H1 (cell line): ENCODE data around the gene UPF2. TPM values are rescaled to one million over a fixed set of nuclear protein-coding genes. Genes with fewer than 3 reads are reported as not detected.
A peak's percentile ranks its signal among the peaks of the same experiment; 100 is the strongest.

ENCODE experiments used
- CTCF ChIA-PET: fragments of 300-600 bp; sonication (Branson Sonifier 250); formaldehyde crosslinking; loops from one replicate; lab custom pipeline; 2021; ENCODE audit not compliant: partially characterized antibody; lab: Charles Lee
- POLR2A ChIA-PET: fragments of 300-600 bp; sonication (Branson Sonifier 250); formaldehyde crosslinking; loops from one replicate; lab custom pipeline; 2021; ENCODE audit warnings: inconsistent platforms; ENCODE audit not compliant: partially characterized antibody; lab: Charles Lee
- DNase-seq, 2 experiments: peaks; one replicate each; pipeline versions ENCODE4 v3.0.0 to v3.0.0-alpha.2; 2010 to 2022; ENCODE audit warnings: low spot score in 2 of 2, low read depth in 1 of 2, mixed read lengths in 1 of 2
- FAIRE-seq: peaks from 2 replicates; lab custom pipeline; 2011; peaks lifted over from hg19 to GRCh38; lab: Jason Lieb, UNC
- H2AFZ ChIP-seq: 2 replicates; pipeline ENCODE4 v1.8.1; 2012; ENCODE audit warnings: low read length, inconsistent platforms
- H2AK5ac ChIP-seq: 2 replicates; pipeline ENCODE4 v1.6.1; 2013; ENCODE audit warnings: low read depth, low read length
- H2BK120ac ChIP-seq: replicated peaks from 2 replicates; pipeline ENCODE3; 2013; ENCODE audit warnings: low read depth, low read length, inconsistent platforms
- H2BK12ac ChIP-seq: 2 replicates; pipeline ENCODE4 v1.6.1; 2013; ENCODE audit warnings: low read depth, low read length
- H2BK15ac ChIP-seq: 2 replicates; pipeline ENCODE4 v1.6.1; 2013; ENCODE audit warnings: low read length
- H2BK20ac ChIP-seq: 2 replicates; pipeline ENCODE4 v1.6.1; 2013; ENCODE audit warnings: low read length
- H2BK5ac ChIP-seq: 2 replicates; pipeline ENCODE4 v1.6.1; 2013; ENCODE audit warnings: low read depth, low read length
- H3K14ac ChIP-seq: 2 replicates; pipeline ENCODE4 v1.6.1; 2013; ENCODE audit warnings: inconsistent platforms; ENCODE audit not compliant: insufficient read length
- H3K18ac ChIP-seq: 2 replicates; pipeline ENCODE4 v1.6.1; 2013; ENCODE audit warnings: low read length; ENCODE audit errors: extremely low read depth
- H3K23ac ChIP-seq: 2 replicates; pipeline ENCODE4 v1.6.1; 2013; ENCODE audit warnings: inconsistent platforms; ENCODE audit not compliant: insufficient read length
- H3K23me2 ChIP-seq: 2 replicates; pipeline ENCODE4 v1.6.1; 2013; ENCODE audit warnings: low read depth, low read length
- H3K27ac ChIP-seq: 2 replicates; pipeline ENCODE4 v1.6.1; 2011; ENCODE audit warnings: low read depth, low read length, inconsistent platforms
- H3K27me3 ChIP-seq, 4 experiments: replicated peaks in 1 of 4; 1 replicate in 1 of 4; 2 replicates in 3 of 4; pipeline versions ENCODE4 v1.6.1 to v1.8.1; 2011 to 2013; ENCODE audit warnings: low read length in 3 of 4, mild to moderate bottlenecking in 3 of 4, inconsistent platforms in 2 of 4, mixed read lengths in 2 of 4, moderate library complexity in 1 of 4; ENCODE audit not compliant: control insufficient read depth in 3 of 4, insufficient read depth in 3 of 4; ENCODE audit errors: extremely low read depth in 1 of 4
- H3K36me3 ChIP-seq, 4 experiments: 2 replicates each; pipeline versions ENCODE4 v1.6.1 to v1.8.1; 2011 to 2013; ENCODE audit warnings: mild to moderate bottlenecking in 4 of 4, low read length in 3 of 4, moderate library complexity in 2 of 4, control low read depth in 1 of 4, inconsistent platforms in 1 of 4; ENCODE audit not compliant: insufficient read depth in 4 of 4, control insufficient read depth in 2 of 4
- H3K4ac ChIP-seq: replicated peaks from 2 replicates; pipeline ENCODE3; 2013; ENCODE audit warnings: low read length, low read depth, mixed read lengths, inconsistent platforms; ENCODE audit not compliant: insufficient read length
- H3K4me1 ChIP-seq, 4 experiments: replicated peaks in 1 of 4; 1 replicate in 1 of 4; 2 replicates in 3 of 4; pipeline versions ENCODE4 v1.6.1 to v1.8.1; 2011 to 2013; ENCODE audit warnings: low read length in 3 of 4, inconsistent platforms in 2 of 4, mixed read lengths in 1 of 4; ENCODE audit not compliant: insufficient read depth in 4 of 4, control insufficient read depth in 3 of 4
- H3K4me2 ChIP-seq, 2 experiments: 2 replicates each; pipeline versions ENCODE4 v1.6.1 to v1.8.1; 2011 to 2013; ENCODE audit warnings: low read depth in 2 of 2, low read length in 2 of 2, control low read depth in 1 of 2, inconsistent platforms in 1 of 2, mild to moderate bottlenecking in 1 of 2; ENCODE audit not compliant: insufficient read depth in 1 of 2
- H3K4me3 ChIP-seq, 4 experiments: fragments of 200-600, 300-600 bp in 1 of 4; sonication (generic), shearing (Covaris generic), sonication (Bioruptor Twin) in 1 of 4; 2 replicates each; pipeline versions ENCODE4 v1.5.1 to v1.8.1; 2011 to 2016; ENCODE audit warnings: low read length in 4 of 4, low read depth in 3 of 4, control low read depth in 2 of 4, inconsistent platforms in 2 of 4, mild to moderate bottlenecking in 2 of 4, mixed read lengths in 1 of 4, moderate library complexity in 1 of 4; ENCODE audit not compliant: insufficient read depth in 2 of 4; ENCODE audit errors: extremely low read depth in 1 of 4
- H3K56ac ChIP-seq: replicated peaks from 2 replicates; pipeline ENCODE3; 2013; ENCODE audit warnings: low read depth, mild to moderate bottlenecking, mixed read lengths, low read length, inconsistent platforms; ENCODE audit not compliant: insufficient read length
- H3K79me1 ChIP-seq: 2 replicates; pipeline ENCODE4 v1.6.1; 2013; ENCODE audit warnings: low read depth, low read length, control low read depth
- H3K79me2 ChIP-seq, 2 experiments: 2 replicates each; pipeline versions ENCODE4 v1.6.1 to v1.8.1; 2012 to 2013; ENCODE audit warnings: low read length in 2 of 2, mild to moderate bottlenecking in 2 of 2, inconsistent platforms in 1 of 2; ENCODE audit not compliant: insufficient read depth in 2 of 2, control insufficient read depth in 1 of 2
- H3K9ac ChIP-seq, 4 experiments: replicated peaks in 1 of 4; 1 replicate in 1 of 4; 2 replicates in 3 of 4; pipeline versions ENCODE4 v1.6.1 to v1.8.1; 2011 to 2013; ENCODE audit warnings: low read depth in 3 of 4, low read length in 3 of 4, control low read depth in 2 of 4, mild to moderate bottlenecking in 2 of 4, moderate library complexity in 2 of 4, inconsistent platforms in 1 of 4; ENCODE audit errors: extremely low read depth in 1 of 4
- H3K9me3 ChIP-seq, 2 experiments: 2 replicates each; pipeline versions ENCODE4 v1.6.1 to v1.8.1; 2012 to 2013; ENCODE audit warnings: mild to moderate bottlenecking in 2 of 2, moderate library complexity in 2 of 2, control low read depth in 1 of 2, inconsistent platforms in 1 of 2, low read depth in 1 of 2, low read length in 1 of 2, mixed read lengths in 1 of 2; ENCODE audit not compliant: insufficient read depth in 2 of 2
- H4K20me1 ChIP-seq, 2 experiments: replicated peaks in 1 of 2; 2 replicates each; pipeline versions ENCODE3 to v1.8.1; 2011 to 2013; ENCODE audit warnings: inconsistent platforms in 2 of 2, low read length in 2 of 2, mild to moderate bottlenecking in 1 of 2; ENCODE audit not compliant: insufficient read depth in 2 of 2, control insufficient read depth in 1 of 2
- H4K5ac ChIP-seq: 2 replicates; pipeline ENCODE4 v1.6.1; 2013; ENCODE audit warnings: low read length, low read depth, mixed read lengths, inconsistent platforms; ENCODE audit not compliant: insufficient read length
- H4K8ac ChIP-seq: 2 replicates; pipeline ENCODE4 v1.8.0; 2013; ENCODE audit warnings: mild to moderate bottlenecking, moderate library complexity, low read length, inconsistent platforms; ENCODE audit not compliant: insufficient read depth; ENCODE audit errors: extremely low read depth
- H4K91ac ChIP-seq: replicated peaks from 2 replicates; pipeline ENCODE3; 2013; ENCODE audit warnings: low read length, mixed read lengths, inconsistent platforms; ENCODE audit not compliant: insufficient read length
- ASH2L ChIP-seq: fragments of 200-600, 300-600 bp; sonication (generic); IDR thresholded peaks from one replicate; pipeline ENCODE4 v1.7.1; 2017; ENCODE audit warnings: low read length
- CHD2 ChIP-seq: IDR thresholded peaks from 2 replicates; pipeline ENCODE4 v1.6.1; 2012; ENCODE audit warnings: low read length, improper control_type of control experiment
- EGR1 ChIP-seq: IDR thresholded peaks from 2 replicates; pipeline ENCODE4 v1.6.1; 2011; ENCODE audit warnings: low read depth, low read length, borderline replicate concordance
- EZH2 ChIP-seq: fragments of 200-600 bp; sonication (generic); IDR thresholded peaks from 2 replicates; pipeline ENCODE4 v1.7.1; 2012; ENCODE audit warnings: low read depth, mild to moderate bottlenecking, moderate library complexity, low read length, inconsistent platforms; ENCODE audit not compliant: severe bottlenecking
- HDAC2 ChIP-seq, 2 experiments: fragments of 300-600 bp in 1 of 2; sonication (generic) in 1 of 2; IDR thresholded peaks; 2 replicates each; pipeline ENCODE4 v1.6.1; 2011 to 2012; ENCODE audit warnings: low read depth in 2 of 2, low read length in 2 of 2, mild to moderate bottlenecking in 2 of 2, moderate library complexity in 2 of 2, borderline replicate concordance in 1 of 2, inconsistent platforms in 1 of 2
- HDAC6 ChIP-seq: IDR thresholded peaks from one replicate; pipeline ENCODE4 v1.7.1; 2012; ENCODE audit warnings: low read depth, mild to moderate bottlenecking, inconsistent platforms, low read length, moderate library complexity
- NANOG ChIP-seq: IDR thresholded peaks from 2 replicates; pipeline ENCODE4 v1.6.1; 2011; ENCODE audit warnings: low read length, low read depth, mild to moderate bottlenecking, inconsistent platforms; ENCODE audit not compliant: insufficient read depth, poor library complexity, severe bottlenecking
- PHF8 ChIP-seq: fragments of 200-600 bp; sonication (generic); conservative IDR thresholded peaks from 2 replicates; pipeline ENCODE4 v1.7.1; 2012; ENCODE audit warnings: low read depth, mild to moderate bottlenecking, inconsistent platforms, low read length, moderate library complexity
- RNF2 ChIP-seq: fragments of 200-900, 300-1000 bp; sonication (generic); IDR thresholded peaks from 2 replicates; pipeline ENCODE4 v1.7.1; 2016; ENCODE audit warnings: borderline replicate concordance, low read depth, mild to moderate bottlenecking, antibody characterized with exemption, low read length; ENCODE audit not compliant: poor library complexity, severe bottlenecking; ENCODE audit errors: missing control alignments
- RXRA ChIP-seq: IDR thresholded peaks from 2 replicates; pipeline ENCODE4 v1.6.1; 2011; ENCODE audit warnings: low read depth, mild to moderate bottlenecking, low read length, moderate library complexity; ENCODE audit not compliant: insufficient read depth
- SIRT6 ChIP-seq: IDR thresholded peaks from one replicate; pipeline ENCODE4 v1.7.1; 2012; ENCODE audit warnings: low read length, inconsistent platforms
- WGBS, 2 experiments: shearing (Covaris generic) in 1 of 2; methylation state at CpG; one replicate each; pipeline versions ENCODE4 v1.1.6 to v1.1.7; 2013 to 2015; ENCODE audit warnings: low lambda C conversion rate in 2 of 2, mixed read lengths in 2 of 2, inconsistent platforms in 1 of 2, low coverage in 1 of 2, missing lambda C conversion rate in 1 of 2; ENCODE audit not compliant: insufficient replicate concordance in 2 of 2, insufficient coverage in 1 of 2, insufficient read length in 1 of 2; ENCODE audit errors: extremely low coverage in 1 of 2, missing lambda C conversion rate in 1 of 2; 5-methylcytosine and 5-hydroxymethylcytosine counted together
- polyA plus RNA-seq, 7 experiments: library from polyadenylated mRNA; depleted of rRNA in 3 of 7; stranded (reverse) in 5 of 7; unstranded in 2 of 7; fragments of >200 nt in 5 of 7; fragments of 200-250 nt in 2 of 7; gene quantifications; 1 replicate in 5 of 7; 2 replicates in 1 of 7; 4 replicates in 1 of 7; pipeline versions ENCODE4 v1.2.1 to v1.2.3, GENCODE V29; 2011 to 2013; ENCODE audit warnings: missing spikeins in 2 of 7, mixed read lengths in 2 of 7
- total RNA-seq: library from RNA; stranded (reverse); fragmentation: NEBNext Ultra II Directional; extraction: Animal tissue kit (Norgen Biotek cat#: 25700); gene quantifications from 2 replicates; pipeline ENCODE4 v1.2.1, GENCODE V29; 2021
- TF ChIP-seq, protein P1 (sequence below): IDR thresholded peaks from 2 replicates; pipeline ENCODE4 v1.6.1; 2011; ENCODE audit warnings: low read depth, mild to moderate bottlenecking, low read length; ENCODE audit not compliant: insufficient read depth

UPF2 gene
- total and polyA plus RNA-seq, 2 of the 8 experiments (the other 6 are each of a cell fraction or from before 2014, with no cell fraction given) = 6.2 to 32.8 TPM

DNA sequence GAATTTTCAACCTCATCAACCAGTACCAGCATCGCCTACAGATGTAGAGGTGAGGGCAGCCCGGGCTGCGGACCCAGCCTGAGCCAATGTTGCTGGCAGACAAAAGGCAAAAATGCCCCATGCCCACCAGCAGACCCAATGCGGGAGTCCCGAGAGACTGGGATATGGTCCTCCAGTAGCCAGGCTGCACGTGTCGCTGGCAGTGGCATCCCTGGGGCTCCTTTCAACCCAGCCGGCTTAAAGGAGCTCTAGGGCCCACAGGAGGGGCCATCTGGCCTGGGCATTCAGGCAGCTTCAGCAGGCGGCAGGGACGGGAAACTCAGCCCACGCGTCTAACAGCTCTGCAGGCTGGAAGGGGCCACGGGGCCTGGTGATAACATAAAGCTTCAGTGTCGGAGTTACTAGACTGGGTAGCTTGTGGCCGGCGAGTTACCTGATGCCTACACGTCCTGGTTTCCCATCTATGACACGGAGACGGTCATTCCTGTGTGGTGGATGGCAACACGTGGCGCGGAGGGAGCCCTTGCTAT lies 148.8 kb downstream of the UPF2 start:
- H3K79me1 ChIP-seq = no peaks in the 10 kb centered on the region
- peak overlapping the region; percentile 38; the same call in 1 of the 2 replicates for H4K8ac ChIP-seq
- ChIA-PET CTCF (interaction anchor here (0.8 to 2.1 kb wide), 6 partner anchors 10 to 136 kb away, joined by 3 to 6 read pairs (median 5); no protein-coding TSS in a partner anchor), POLR2A (interaction anchor here (1.2 kb wide), 1 partner anchor 17 kb away, joined by 4 read pairs; no protein-coding TSS in a partner anchor)
- H3K4me2 ChIP-seq = no peak overlapping the region
- no peaks in the 10 kb centered on the region for H3K36me3 ChIP-seq
- no peak overlapping the region for H3K14ac ChIP-seq
- H3K56ac ChIP-seq = no peak overlapping the region
- no peak overlapping the region for H2BK12ac ChIP-seq
- H2BK5ac ChIP-seq = no peak overlapping the region
- H3K27ac ChIP-seq = no peak overlapping the region
- H3K4ac ChIP-seq = no peak overlapping the region
- no peak overlapping the region for H2AK5ac ChIP-seq
- no peaks in the 10 kb centered on the region for H3K9me3 ChIP-seq
- no peak overlapping the region for H3K18ac ChIP-seq
- H3K4me3 ChIP-seq = no peak overlapping the region
- no peak overlapping the region for H2BK15ac ChIP-seq
- no peaks in the 10 kb centered on the region; a peak in 1 of 7 replicates for H3K27me3 ChIP-seq
- no peaks in the 10 kb centered on the region for H3K4me1 ChIP-seq
- H3K79me2 ChIP-seq = no peaks in the 10 kb centered on the region
- DNase-seq (no peak), FAIRE-seq (no peak)
- H2AFZ ChIP-seq = 0 out of 2 replicates have a peak overlapping the region, but pooled peaks have one; percentile 32
- H4K20me1 ChIP-seq = peaks cover 0 to 1% of the 10 kb centered on the region in 2 experiments
- no peak overlapping the region for H3K9ac ChIP-seq
- H3K23ac ChIP-seq = no peak overlapping the region
- H2BK20ac ChIP-seq = no peak overlapping the region
- 86% methylated on average over 21 of the region's 22 CpGs; no CpG with 5 or more reads in 1 of the 2 experiments for WGBS, 2 experiments
- H4K91ac ChIP-seq = no peak overlapping the region
- H2BK120ac ChIP-seq = no peak overlapping the region
- H4K5ac ChIP-seq = no peak overlapping the region
- H3K23me2 ChIP-seq = no peaks in the 10 kb centered on the region
- TF ChIP-seq SIRT6 = no peak
- no peak for TF ChIP-seq ASH2L
- no peak for TF ChIP-seq NANOG
- no peak for TF ChIP-seq RXRA
- TF ChIP-seq, protein P1, sequence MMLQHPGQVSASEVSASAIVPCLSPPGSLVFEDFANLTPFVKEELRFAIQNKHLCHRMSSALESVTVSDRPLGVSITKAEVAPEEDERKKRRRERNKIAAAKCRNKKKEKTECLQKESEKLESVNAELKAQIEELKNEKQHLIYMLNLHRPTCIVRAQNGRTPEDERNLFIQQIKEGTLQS = no peak
- TF ChIP-seq RNF2 = no peak
- no peak for TF ChIP-seq EZH2
- TF ChIP-seq HDAC2 (IDR thresholded peaks at IDR 0.05; ENCODE audit: borderline replicate concordance in 1 of 2, low read depth in 2 of 2, low read length in 2 of 2) = no peak
- TF ChIP-seq HDAC6 = no peak
- no peak for TF ChIP-seq EGR1
- TF ChIP-seq PHF8 = no peak
- TF ChIP-seq CHD2 = no peak
